Measurements from ENCODE around the gene CTBP1. TPM values are rescaled to one million over a fixed set of nuclear protein-coding genes. Genes with fewer than 3 reads are reported as not detected.

Gene CTBP1
- polyA plus RNA-seq, 4 donors: 106 to 172 (median 164) TPM

DNA sequence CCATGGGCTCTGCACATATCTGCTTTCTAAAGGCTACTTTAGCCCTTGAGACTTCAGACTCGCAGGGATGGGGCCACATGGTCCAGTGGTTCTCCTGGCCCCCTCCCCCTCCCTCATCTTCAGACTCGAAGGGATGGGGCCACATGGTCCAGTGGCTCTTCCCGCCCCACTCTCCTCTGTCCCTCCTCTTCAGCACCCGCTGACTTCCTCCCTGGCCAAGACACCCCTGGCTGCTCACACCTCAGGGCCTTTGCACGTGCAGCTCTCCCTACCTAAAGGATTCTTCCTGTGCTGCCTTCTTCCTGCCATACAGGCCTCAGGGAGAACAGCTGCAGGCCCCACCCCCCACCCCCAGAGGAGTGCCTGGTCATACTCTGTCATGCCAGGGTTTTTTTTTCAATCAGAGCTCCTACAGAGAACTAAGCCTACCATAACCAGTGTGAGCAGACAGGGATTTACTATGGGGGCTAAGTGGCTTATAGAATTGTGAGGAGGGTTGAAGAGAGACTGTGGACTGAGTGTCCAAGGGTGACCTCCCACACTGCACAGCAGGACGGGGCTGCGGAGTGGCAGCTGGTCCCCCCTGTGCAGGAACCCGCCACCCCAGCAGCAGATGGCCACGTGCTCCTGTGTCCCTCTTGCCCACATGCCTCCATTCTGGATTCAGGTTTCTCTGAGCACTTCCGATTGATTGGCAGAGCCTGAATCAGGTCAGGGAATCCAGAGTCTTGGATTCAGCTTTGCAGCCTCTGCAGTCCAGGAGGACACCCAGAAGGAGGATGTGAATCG is 70.4 kb downstream of the CTBP1 start:
- DNase-seq (ENCODE audit: low read depth in 4 of 4, low spot score in 2 of 4): no peak

DNA sequence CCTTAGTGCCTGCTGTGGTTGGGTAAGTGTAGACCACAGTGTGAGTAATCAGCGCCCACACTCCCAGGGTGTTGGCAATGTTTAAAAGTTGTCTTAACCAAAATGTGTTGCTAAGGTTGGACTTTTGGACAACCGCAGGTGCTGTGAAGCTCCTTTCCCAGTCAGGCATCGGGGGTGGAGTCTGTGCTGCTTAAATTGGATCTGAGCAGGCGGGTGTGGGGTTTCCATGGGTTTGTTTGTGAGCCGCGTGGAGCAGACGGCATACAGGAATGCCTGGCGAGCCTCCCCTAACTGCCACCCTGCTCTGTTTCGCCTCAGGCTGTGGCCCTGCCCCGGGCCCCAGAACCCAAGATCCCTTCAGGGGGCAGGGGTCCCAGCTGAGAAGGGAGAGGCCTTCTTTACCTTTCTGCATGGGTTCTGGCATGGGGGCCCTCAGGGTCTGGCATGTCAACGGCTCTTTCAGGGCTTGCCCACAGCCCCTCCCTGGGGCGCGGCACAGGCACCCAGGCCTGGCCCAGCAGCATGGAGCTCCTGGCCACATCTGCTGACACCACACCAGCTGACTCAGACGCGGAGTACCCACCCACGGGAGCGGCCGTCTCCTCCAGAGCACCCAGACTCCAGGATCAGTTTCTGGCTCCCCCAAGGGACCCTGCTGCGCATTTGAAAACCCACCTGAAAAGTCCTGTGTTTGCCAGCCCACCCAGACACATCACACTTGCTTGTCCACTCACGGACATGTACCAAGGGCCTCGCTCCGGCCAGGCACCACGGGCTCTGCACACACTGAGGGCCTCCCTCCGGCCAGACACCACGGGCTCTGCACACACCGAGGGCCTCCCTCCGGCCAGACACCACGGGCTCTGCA is 71.4 kb downstream of the CTBP1 start:
- DNase-seq (ENCODE audit: low read depth in 4 of 4, low spot score in 2 of 4): no peak

DNA sequence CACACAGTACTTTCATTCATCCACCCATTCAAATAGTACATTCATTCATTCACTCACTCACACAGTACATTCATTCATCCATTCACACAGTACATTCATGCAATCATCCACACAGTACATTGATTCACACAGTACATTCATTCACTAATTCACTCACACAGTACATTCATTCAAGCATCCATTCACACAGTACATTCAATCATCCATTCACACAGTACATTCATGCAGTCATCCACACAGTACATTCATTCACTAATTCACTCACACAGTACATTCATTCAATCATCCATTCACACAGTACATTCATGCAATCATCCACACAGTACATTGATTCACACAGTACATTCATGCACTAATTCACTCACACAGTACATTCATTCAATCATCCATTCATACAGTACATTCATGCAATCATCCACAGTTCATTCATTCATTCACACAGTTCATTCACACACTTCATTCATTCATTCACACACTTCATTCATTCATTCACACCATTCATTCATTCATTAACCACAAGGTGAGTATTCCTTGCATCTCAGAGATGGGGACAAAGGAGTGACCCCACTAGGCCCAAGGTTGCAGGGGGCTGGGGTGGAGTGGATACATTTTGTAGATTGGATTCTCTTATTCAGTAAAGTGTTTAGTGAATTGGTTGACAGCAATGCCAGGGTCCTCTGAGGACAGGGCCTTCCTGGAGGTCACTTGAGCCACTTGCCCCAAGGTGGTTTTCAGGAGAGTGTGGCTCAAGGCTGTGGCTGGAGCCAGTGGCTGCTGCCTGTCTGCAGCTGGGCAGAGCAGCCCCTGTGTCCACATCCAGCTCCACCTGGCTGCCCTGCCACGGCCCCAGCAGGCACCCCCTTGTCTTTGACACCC is 72.3 kb downstream of the CTBP1 start:
- DNase-seq (ENCODE audit: low read depth in 4 of 4, low spot score in 2 of 4): no peak

DNA sequence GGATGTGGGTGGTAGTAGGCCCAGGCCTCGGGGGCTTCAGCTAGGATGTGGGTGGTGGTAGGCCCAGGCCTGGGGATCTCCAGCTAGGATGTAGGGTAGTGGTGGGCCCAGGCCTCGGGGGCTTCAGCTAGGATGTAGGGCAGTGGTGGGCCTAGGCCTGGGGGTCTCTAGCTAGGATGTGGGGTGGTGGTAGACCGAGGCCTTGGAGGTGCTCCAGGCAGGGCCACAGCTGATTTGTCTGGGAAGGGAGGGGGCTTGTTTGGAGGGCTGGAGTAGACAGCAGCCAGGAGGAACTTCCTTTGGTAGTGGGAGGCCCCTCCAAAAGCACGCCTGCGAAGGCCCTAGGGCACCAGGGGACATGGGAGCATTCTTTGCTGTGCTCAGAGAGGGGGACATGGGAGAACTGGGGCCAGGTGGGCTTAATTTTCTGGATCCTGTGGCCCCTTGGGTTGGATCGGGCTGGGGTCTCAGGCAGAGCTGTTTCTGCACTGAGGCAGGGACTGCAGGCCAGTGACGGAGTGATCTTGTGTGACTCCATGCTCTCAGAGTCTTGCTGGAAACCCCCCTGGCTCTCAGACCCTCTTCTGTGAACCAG is 73.2 kb downstream of the CTBP1 start:
- no peak for DNase-seq (ENCODE audit: low read depth in 4 of 4, low spot score in 2 of 4)

DNA sequence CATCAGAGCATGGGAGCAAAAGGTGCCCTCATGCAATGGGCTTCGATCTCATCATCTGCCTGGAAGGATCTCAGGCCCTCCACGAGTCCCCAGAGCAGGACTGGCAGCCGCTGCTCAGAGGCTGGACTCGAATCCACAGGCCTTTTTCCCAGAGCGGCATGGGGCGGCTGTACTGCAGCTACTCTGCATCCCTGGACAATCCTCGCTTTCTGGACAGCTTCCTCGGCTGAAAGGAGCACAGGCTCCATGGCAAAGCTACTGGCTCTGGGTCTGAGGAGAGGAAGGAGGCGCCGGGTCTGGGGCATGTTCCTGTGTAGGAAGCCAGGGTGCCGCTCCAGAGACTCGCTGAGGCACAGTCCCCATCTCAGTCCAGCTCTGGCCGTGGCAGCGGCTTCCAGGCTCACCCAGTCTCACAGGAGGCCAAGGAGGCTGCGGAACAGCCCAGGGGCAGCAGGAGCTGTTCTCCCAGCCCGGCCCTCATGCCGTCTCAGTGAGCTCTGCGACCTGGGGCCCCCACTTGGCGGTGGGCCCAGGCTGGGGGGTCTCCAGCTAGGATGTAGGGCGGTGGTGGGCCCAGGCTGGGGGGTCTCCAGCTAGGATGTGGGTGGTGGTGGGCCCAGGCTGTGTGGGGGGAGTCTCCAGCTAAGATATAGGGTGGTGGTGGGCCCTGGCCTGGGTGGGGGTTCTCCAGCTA is 73.8 kb downstream of the CTBP1 start:
- DNase-seq (ENCODE audit: low read depth in 4 of 4, low spot score in 2 of 4): no peak

DNA sequence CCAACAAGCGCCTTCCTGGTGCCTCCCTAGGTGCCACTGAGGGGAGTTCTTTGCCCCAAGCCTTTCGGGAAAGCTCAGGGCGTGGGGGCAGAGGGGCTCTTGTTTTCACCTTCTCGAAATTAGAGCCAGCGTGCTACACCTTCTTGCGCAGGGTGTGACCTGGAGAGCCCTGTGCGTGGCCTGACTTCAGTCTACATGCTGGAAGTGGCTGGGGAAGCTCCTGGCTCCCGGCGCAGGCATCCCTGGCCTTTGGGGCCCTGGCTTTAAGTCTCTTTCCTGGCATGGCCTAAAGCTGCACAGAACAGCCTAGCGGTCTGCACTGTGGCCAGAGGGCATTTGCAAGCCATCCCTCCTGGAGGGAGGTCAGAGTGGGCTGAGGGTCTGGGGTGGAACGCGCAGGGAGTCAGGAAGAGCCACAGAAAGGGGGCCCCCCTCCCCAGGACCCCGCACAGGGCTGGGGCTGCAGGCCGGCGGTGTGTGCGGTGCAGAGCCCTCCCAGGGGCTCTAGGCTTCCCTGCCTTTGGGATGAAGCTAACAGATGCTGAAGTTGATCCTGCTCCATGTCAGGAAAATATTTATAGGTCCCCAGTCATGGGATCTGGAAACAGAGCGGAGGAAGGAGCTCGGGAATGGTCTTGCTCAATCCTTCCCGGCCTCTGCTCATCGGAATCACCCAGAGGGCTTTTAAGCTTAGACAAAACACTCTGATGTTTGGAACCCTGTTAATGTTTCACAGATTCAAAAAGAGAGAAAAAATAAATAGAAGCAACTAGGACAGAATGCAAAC is 75.8 kb downstream of the CTBP1 start:
- DNase-seq (ENCODE audit: low read depth in 4 of 4, low spot score in 2 of 4): no peak

DNA sequence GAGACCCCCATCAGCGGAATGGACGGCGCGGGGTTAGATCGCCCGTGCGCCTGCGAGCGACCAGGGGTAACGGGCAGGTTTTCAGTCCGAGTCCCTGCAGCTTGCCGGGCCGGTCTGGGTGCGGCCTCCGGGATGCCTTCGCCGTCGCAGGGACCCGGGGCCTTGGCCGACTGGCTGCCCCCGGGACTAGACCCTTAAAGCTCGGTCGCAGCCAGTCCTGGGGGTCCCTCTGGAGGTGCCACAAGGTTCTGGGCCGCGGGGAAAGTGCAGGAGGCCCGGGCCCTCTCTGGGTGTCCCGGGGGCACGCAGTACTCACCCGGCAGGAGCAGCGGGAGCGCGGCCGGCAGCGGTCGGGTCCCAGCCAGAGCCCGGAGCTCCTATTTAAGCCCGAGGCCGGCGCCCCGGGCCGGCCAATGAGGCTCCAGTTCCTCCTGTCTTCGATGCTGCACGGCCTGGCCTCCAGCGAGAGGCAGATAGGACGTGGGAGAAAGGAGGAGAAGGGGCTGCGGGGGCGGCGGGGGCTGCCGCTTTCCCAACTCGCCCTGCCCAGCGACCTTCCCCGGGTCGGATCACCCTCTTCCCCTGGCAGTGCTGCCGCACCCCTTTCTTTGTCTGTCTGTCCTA is 76.6 kb downstream of the CTBP1 start, which contains the start of gene SPON2:
TSS of gene SPON2 (minus strand) at position 356 of the 624 bp plus-strand sequence.
- DNase-seq (ENCODE audit: low read depth in 4 of 4, low spot score in 2 of 4): no peak

DNA sequence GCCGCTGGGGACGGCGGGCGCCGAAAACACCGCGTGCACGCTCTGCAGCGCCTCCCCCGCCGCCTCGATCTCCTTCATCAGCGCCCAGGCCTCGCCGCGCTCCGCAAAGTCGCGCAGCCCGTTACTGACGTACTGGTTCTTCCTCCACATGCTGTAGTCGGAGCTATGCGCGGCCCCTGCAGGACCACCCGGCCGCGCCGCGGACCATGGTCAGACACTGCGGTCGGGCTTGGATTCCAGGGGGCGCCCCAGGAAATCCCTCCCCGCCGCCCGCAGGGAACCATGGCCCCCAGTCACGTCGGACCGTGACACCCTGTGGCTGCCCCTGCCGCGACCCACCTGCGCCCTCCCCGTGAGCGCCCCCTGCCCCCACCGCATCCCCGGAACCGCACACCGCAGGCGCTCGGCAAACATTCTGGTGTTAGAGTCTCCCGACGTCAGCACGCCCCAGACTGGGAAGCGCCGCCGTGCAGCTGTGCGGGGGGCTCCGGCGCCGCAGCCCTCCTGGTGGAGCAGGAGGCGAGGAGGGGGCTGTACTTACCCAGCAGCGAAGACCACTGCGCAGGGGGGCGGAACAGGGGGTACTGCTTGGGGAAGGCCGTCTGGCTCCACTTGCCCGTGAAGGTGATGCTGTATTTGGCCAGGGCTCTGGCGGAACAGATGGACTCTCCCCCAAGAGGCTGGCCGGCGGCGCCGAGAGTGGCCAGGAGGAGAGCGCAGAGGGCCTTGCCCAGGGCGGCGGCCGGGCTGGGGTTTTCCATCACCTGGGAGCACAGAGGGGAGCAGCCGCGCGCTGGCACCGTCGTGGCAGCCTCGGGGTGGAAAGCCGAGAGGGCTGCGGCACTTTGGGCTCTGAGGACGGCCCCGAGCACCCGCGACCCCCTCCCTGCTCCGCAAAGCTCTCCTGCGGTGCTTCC is 77.4 kb downstream of the CTBP1 start:
- no peak for DNase-seq (ENCODE audit: low read depth in 4 of 4, low spot score in 2 of 4)

DNA sequence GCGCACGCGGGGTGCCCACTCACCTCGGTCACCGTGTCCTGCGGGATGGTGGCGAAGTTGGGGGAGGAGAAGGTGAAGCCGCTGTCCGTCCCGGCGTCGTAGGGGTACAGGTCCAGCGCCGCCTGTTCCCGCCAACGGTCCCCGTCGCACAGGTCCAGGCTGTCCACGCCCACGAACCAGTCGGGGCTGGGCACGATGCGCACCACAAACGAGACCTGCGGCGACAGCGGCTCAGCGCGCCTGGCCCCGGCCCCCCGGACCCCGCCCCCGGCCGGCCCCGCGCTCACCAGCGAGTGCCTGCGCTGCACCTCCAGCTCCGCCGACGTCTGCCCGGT is 78.0 kb downstream of the CTBP1 start:
- DNase-seq (ENCODE audit: low read depth in 4 of 4, low spot score in 2 of 4): no peak

DNA sequence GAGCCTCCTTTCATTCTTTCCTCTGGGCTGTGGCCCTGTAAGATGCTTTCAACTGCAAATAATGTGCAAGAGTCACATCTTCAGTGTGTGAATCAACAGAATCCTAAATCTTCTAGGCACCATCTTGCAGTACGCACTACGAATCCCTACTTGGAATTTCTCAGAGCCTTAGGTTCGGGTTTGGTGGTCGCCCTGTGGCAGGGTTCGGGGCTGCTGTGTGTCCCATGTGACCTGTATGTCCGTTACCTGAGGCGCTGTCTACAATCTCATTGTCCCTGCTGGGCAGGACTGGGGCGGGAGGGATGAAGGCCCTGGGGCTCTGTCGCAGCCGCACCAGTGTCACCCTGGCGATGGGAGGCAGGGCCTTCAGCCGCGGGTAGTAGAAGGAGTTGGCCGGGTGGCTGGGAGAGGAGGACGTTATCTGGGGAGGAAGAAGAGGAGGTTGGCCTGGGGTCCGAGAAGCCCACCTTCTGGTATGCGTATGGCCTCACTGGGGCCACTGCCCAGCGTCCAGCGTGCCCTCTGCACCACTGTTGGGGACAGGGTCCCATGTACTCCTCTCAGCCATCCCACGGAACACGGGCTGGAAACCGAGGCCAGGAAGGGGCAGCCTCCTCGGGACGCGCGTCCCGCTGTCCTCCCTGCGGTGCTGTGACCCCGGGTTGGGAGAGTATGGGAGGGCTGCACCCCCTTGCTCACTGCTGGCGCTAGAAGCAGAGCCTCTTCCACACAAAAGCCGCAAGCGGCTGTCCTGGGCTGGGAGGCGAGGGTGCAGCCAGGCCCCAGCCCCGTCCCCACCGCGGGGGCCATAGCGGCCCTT is 78.6 kb downstream of the CTBP1 start:
- DNase-seq (ENCODE audit: low read depth in 4 of 4, low spot score in 2 of 4): no peak

DNA sequence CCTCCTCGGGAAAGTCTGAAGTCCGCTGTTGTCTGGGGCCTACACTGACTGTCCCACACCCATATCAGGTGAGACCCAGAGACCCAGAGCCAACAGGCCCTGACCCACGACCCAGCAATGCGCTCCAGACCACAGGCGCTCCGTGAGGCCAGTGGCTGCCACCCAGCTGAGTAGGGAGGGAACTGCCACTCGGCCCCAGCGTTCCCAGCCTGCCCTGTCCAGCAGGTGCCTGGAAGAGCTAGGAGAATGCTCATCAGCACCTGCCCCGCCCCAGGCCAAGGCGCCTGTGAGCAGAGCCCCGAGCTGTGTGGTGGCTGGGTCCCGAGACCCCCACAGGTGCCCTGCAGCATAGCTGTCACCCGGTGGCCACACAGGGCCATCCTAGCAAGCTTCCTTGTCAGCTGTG is 79.2 kb downstream of the CTBP1 start:
- no peak for DNase-seq (ENCODE audit: low read depth in 4 of 4, low spot score in 2 of 4)

DNA sequence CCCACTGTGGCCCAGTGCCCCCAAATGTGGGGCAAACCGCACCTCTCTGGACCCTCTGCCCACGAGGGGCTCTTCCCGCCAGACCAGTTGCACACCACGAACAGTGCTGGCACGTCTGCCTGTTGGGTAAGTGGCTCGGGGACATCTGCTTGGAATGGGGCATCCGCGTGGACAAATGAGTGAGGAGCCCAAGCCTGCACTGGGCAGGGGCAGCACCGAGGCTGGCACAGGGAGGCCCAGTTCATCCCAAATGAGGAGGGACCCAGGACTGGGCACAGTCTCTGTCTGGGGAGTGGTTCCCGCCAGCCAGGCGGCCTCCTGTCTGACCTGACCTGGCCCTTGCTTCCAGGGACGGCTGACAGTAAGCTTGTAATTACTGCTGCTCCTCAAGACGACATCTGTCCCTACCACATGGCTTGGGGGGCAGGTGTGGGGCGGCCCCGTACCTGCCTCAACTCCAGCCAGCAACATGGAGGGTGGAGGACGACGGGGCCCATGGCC is 79.7 kb downstream of the CTBP1 start:
- no peak for DNase-seq (ENCODE audit: low read depth in 4 of 4, low spot score in 2 of 4)

DNA sequence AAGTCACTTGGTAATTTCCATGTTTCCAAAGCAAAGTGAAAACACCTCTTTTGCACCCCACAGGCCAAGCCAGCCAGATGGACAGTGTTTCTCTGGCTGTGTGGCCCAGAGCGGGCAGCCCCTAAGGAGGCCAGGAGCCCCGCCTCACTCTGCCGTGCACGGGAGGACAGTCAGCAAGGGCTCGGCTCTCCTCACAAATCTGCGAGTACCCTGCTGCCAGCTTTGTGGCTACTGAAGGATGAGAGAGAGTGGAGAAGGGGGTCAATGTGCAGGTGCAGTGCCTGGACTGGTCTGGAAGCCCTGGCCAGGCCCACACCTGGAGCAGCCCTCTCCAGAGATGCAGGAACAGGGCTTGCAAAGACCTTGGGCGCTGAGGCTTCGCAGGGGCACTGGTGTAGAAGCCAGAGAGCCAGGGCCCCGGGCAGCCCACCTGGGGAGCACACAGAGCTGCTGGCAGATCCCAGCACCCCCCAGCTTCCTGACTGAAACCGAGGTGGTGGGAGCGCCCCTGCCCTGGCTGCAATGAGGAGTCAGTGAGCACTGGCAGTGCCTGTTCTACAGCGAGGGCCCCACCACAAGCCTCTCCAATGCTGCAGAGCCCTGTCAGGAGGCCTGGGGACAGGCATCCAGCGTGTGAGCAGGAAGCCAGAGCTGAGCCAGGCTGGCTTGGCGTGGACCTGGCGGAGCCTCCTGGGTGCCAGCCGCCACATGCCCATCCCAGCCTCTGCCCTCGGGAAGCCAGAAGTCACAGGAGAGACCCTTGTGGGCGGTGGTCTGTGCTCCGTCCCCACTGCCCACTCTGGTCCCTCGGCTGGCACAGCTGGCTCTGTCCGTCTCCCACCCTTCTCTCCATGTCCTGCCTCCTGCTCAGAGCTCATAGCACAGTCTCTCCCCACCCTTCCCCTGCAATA is 80.5 kb downstream of the CTBP1 start:
- DNase-seq (ENCODE audit: low read depth in 4 of 4, low spot score in 2 of 4): no peak

DNA sequence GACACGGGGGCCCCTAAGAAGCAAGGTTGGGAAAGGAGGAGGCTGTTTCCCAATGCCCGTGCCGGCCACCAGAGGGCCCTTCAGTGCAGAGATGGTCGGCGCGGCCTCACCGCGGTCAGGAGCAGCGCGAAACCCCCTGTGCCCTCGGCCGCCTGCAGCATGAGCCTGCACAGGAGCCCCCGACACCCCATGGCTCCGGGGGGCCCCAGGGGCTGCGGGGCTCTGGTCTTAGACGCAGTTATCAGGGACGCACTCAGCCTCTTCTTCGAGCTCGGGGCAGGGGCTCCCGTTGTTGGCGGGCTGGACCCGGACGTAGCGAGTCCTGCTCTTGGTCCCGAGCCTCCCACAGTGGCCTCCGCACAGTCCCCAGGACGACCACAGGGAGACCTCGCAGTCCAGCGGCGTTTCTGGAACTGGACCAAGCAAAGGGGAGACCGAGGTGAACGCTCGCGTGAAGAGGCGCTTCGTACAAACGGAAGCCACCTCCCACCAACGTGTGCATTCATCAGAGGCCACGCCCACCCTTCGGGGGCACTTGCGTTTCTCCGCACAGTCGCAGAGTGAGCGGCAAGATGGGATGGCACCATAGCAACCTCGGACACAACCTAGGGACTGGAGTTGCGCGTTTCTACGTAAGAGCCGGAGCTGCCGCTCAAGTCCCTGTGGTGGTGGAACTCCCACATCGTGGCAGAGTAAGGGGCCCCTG is 81.5 kb downstream of the CTBP1 start:
- no peak for DNase-seq (ENCODE audit: low read depth in 4 of 4, low spot score in 2 of 4)
